Trophoblast cell (in vitro differentiated cells and primary cell): ENCODE measurements around the gene ZNF316.

ENCODE experiments used
- DNase-seq, 2 donors: peaks; one replicate each; pipeline ENCODE4 v3.0.0-alpha.2; 2016
- H2AFZ ChIP-seq: 2 replicates; pipeline ENCODE4 v1.6.1; 2013; ENCODE audit warnings: low read length, moderate library complexity, mild to moderate bottlenecking; ENCODE audit not compliant: insufficient read depth, poor library complexity
- H2AK5ac ChIP-seq: 2 replicates; pipeline ENCODE4 v1.6.1; 2013; ENCODE audit warnings: mild to moderate bottlenecking, low read length
- H2BK120ac ChIP-seq: 2 replicates; pipeline ENCODE4 v1.6.1; 2013; ENCODE audit warnings: low read length, mild to moderate bottlenecking, moderate library complexity; ENCODE audit not compliant: insufficient read depth, poor library complexity
- H2BK12ac ChIP-seq: 2 replicates; pipeline ENCODE4 v1.6.1; 2013; ENCODE audit warnings: mild to moderate bottlenecking, low read length, moderate library complexity
- H2BK5ac ChIP-seq: 2 replicates; pipeline ENCODE4 v1.6.1; 2013; ENCODE audit warnings: low read length, low read depth, moderate library complexity, mild to moderate bottlenecking; ENCODE audit not compliant: poor library complexity
- H3K14ac ChIP-seq: 2 replicates; pipeline ENCODE4 v1.6.1; 2013; ENCODE audit warnings: mild to moderate bottlenecking, low read length
- H3K18ac ChIP-seq: 2 replicates; pipeline ENCODE4 v1.6.1; 2013; ENCODE audit warnings: mild to moderate bottlenecking, low read length
- H3K23ac ChIP-seq: 2 replicates; pipeline ENCODE4 v1.6.1; 2013; ENCODE audit warnings: low read length
- H3K27ac ChIP-seq: 2 replicates; pipeline ENCODE4 v1.5.1; 2013; ENCODE audit warnings: low read depth, mild to moderate bottlenecking, inconsistent platforms, low read length, moderate library complexity
- H3K27me3 ChIP-seq: 2 replicates; pipeline ENCODE4 v1.6.1; 2013; ENCODE audit warnings: inconsistent platforms, mild to moderate bottlenecking, low read length, moderate library complexity; ENCODE audit not compliant: insufficient read depth
- H3K36me3 ChIP-seq, 2 experiments: 1 replicate in 1 of 2; 2 replicates in 1 of 2; pipeline ENCODE4 v1.6.1; 2013; ENCODE audit warnings: low read length in 2 of 2, mild to moderate bottlenecking in 2 of 2, moderate library complexity in 1 of 2; ENCODE audit not compliant: insufficient read depth in 2 of 2, control insufficient read depth in 1 of 2
- H3K4ac ChIP-seq: 2 replicates; pipeline ENCODE4 v1.6.1; 2013; ENCODE audit warnings: low read depth, mild to moderate bottlenecking, low read length, moderate library complexity
- H3K4me1 ChIP-seq, 2 experiments: 1 replicate in 1 of 2; 2 replicates in 1 of 2; pipeline ENCODE4 v1.6.1; 2013; ENCODE audit warnings: low read length in 2 of 2, mild to moderate bottlenecking in 2 of 2, moderate library complexity in 1 of 2; ENCODE audit not compliant: insufficient read depth in 2 of 2, control insufficient read depth in 1 of 2
- H3K4me2 ChIP-seq: 2 replicates; pipeline ENCODE4 v1.6.1; 2013; ENCODE audit warnings: inconsistent platforms, mild to moderate bottlenecking, low read length, moderate library complexity
- H3K4me3 ChIP-seq: 2 replicates; pipeline ENCODE4 v1.5.1; 2013; ENCODE audit warnings: mild to moderate bottlenecking, low read depth, low read length, inconsistent platforms
- H3K79me1 ChIP-seq: one replicate; pipeline ENCODE4 v1.6.1; 2013; ENCODE audit warnings: low read length
- H3K79me2 ChIP-seq: 2 replicates; pipeline ENCODE4 v1.6.1; 2013; ENCODE audit warnings: low read length, mild to moderate bottlenecking; ENCODE audit not compliant: control insufficient read depth, insufficient read depth, poor library complexity
- H3K9ac ChIP-seq: 2 replicates; pipeline ENCODE4 v1.6.1; 2013; ENCODE audit warnings: mild to moderate bottlenecking, low read length
- H3K9me3 ChIP-seq: 2 replicates; pipeline ENCODE4 v1.6.1; 2013; ENCODE audit warnings: low read depth, mild to moderate bottlenecking, control low read depth, inconsistent platforms, low read length; ENCODE audit not compliant: insufficient read depth
- H4K12ac ChIP-seq: 2 replicates; pipeline ENCODE4 v1.6.1; 2013; ENCODE audit warnings: low read depth, mild to moderate bottlenecking, low read length, moderate library complexity
- H4K8ac ChIP-seq: 2 replicates; pipeline ENCODE4 v1.6.1; 2013; ENCODE audit warnings: low read depth, mild to moderate bottlenecking, low read length, moderate library complexity
- H4K91ac ChIP-seq: one replicate; pipeline ENCODE4 v1.6.1; 2013; ENCODE audit warnings: low read depth, mild to moderate bottlenecking, low read length, moderate library complexity
- WGBS: extraction: QIAGEN DNeasy Blood & Tissue Kit; methylation state at CpG from one replicate; pipeline ENCODE4 v1.1.7; 2013; ENCODE audit warnings: missing lambda C conversion rate; ENCODE audit not compliant: insufficient read length, insufficient coverage; ENCODE audit errors: extremely low coverage; 5-methylcytosine and 5-hydroxymethylcytosine counted together

ZNF316 gene

GRCh38 chr7:6691609-6692106 lies 54.5 kb downstream of the ZNF316 start:
- no peaks in the 10 kb centered on the region for H3K27me3 ChIP-seq
- H2AK5ac ChIP-seq: no peak overlapping the region
- H3K27ac ChIP-seq: no peak overlapping the region
- peaks cover 28 to 66% of the 10 kb centered on the region in 2 experiments for H3K36me3 ChIP-seq
- H2BK120ac ChIP-seq: no peak overlapping the region
- H3K4me3 ChIP-seq: no peak overlapping the region
- no CpG with 5 or more reads among the region's 5 CpGs for WGBS
- no peaks in the 10 kb centered on the region for H3K79me1 ChIP-seq
- H3K4me2 ChIP-seq: no peak overlapping the region
- H4K12ac ChIP-seq: no peak overlapping the region
- H4K8ac ChIP-seq: no peak overlapping the region
- H3K9me3 ChIP-seq: peaks cover 34% of the 10 kb centered on the region
- DNase-seq: no peak
- H3K18ac ChIP-seq: no peak overlapping the region
- H3K14ac ChIP-seq: no peak overlapping the region
- H3K79me2 ChIP-seq: no peaks in the 10 kb centered on the region
- H3K4ac ChIP-seq: no peak overlapping the region
- H2BK12ac ChIP-seq: no peak overlapping the region
- H2BK5ac ChIP-seq: no peak overlapping the region
- no peak overlapping the region for H3K23ac ChIP-seq
- H3K9ac ChIP-seq: no peak overlapping the region
- no peak overlapping the region for H4K91ac ChIP-seq
- no peak overlapping the region for H2AFZ ChIP-seq
- H3K4me1 ChIP-seq: no peaks in the 10 kb centered on the region

- no peak overlapping the region for H3K14ac ChIP-seq
- H3K4me2 ChIP-seq: no peak overlapping the region
- no peak overlapping the region for H2BK5ac ChIP-seq
- WGBS: no CpG with 5 or more reads among the region's 5 CpGs
- no peaks in the 10 kb centered on the region for H3K27me3 ChIP-seq
- no peak overlapping the region for H3K23ac ChIP-seq
- H3K18ac ChIP-seq: no peak overlapping the region
- no peak overlapping the region for H2BK120ac ChIP-seq
- no peak overlapping the region for H4K91ac ChIP-seq
- H3K27ac ChIP-seq: no peak overlapping the region
- no peak overlapping the region for H3K4ac ChIP-seq
- H3K4me3 ChIP-seq: no peak overlapping the region
- H4K8ac ChIP-seq: no peak overlapping the region
- H3K79me2 ChIP-seq: peaks cover 2% of the 10 kb centered on the region
- DNase-seq: no peak
- H2AK5ac ChIP-seq: no peak overlapping the region
- H2BK12ac ChIP-seq: no peak overlapping the region
- H3K9me3 ChIP-seq: peaks cover 13% of the 10 kb centered on the region
- no peaks in the 10 kb centered on the region for H3K79me1 ChIP-seq
- peaks cover 36 to 60% of the 10 kb centered on the region in 2 experiments for H3K36me3 ChIP-seq
- H4K12ac ChIP-seq: no peak overlapping the region
- H3K4me1 ChIP-seq: peaks cover 0 to 2% of the 10 kb centered on the region in 2 experiments
- no peak overlapping the region for H3K9ac ChIP-seq
- no peak overlapping the region for H2AFZ ChIP-seq
These were observed 63.7 kb downstream of the ZNF316 start for GRCh38 chr7:6700793-6701192.

GRCh38 chr7:6701860-6702259 lies 64.7 kb downstream of the ZNF316 start:
- peaks cover 10% of the 10 kb centered on the region for H3K9me3 ChIP-seq
- H3K36me3 ChIP-seq: peaks cover 33 to 55% of the 10 kb centered on the region in 2 experiments
- DNase-seq: no peak
- peaks cover 11% of the 10 kb centered on the region for H3K79me2 ChIP-seq
- no peak overlapping the region for H4K8ac ChIP-seq
- H2BK120ac ChIP-seq: no peak overlapping the region
- H2AK5ac ChIP-seq: no peak overlapping the region
- H3K27me3 ChIP-seq: no peaks in the 10 kb centered on the region
- no peak overlapping the region for H3K4me2 ChIP-seq
- no peak overlapping the region for H2BK12ac ChIP-seq
- H3K79me1 ChIP-seq: peaks cover 7% of the 10 kb centered on the region
- H3K23ac ChIP-seq: no peak overlapping the region
- H4K91ac ChIP-seq: no peak overlapping the region
- peaks cover 0 to 2% of the 10 kb centered on the region in 2 experiments for H3K4me1 ChIP-seq
- H3K18ac ChIP-seq: no peak overlapping the region
- H3K14ac ChIP-seq: no peak overlapping the region
- H4K12ac ChIP-seq: no peak overlapping the region
- no peak overlapping the region for H3K27ac ChIP-seq
- no CpG with 5 or more reads among the region's 1 CpG for WGBS
- no peak overlapping the region for H2AFZ ChIP-seq
- H3K4ac ChIP-seq: no peak overlapping the region
- no peak overlapping the region for H3K4me3 ChIP-seq
- H2BK5ac ChIP-seq: no peak overlapping the region
- H3K9ac ChIP-seq: no peak overlapping the region
